ENCODE results near the gene SFXN3.

The SFXN3 gene

GRCh38 chr10:101075775-101076174 lies 44.7 kb downstream of the SFXN3 start:
- DNase-seq (ENCODE audit: low read depth) = no peak

GRCh38 chr10:101076630-101077029 lies 45.6 kb downstream of the SFXN3 start:
- DNase-seq (ENCODE audit: low read depth) = no peak

GRCh38 chr10:101079874-101080273 lies 48.8 kb downstream of the SFXN3 start:
- no peak for DNase-seq (ENCODE audit: low read depth)

GRCh38 chr10:101080933-101081931 lies 50.2 kb downstream of the SFXN3 start:
- no peak for DNase-seq (ENCODE audit: low read depth)

- DNase-seq (ENCODE audit: low read depth) = no peak
Observed at GRCh38 chr10:101085846-101086245, 54.8 kb downstream of the SFXN3 start.

GRCh38 chr10:101087376-101087775 lies 56.3 kb downstream of the SFXN3 start:
- DNase-seq (ENCODE audit: low read depth) = no peak

- DNase-seq (ENCODE audit: low read depth) = no peak
Observed at GRCh38 chr10:101087965-101088364, 56.9 kb downstream of the SFXN3 start.

GRCh38 chr10:101089520-101090299 lies 58.7 kb downstream of the SFXN3 start:
- no peak for DNase-seq (ENCODE audit: low read depth)

- DNase-seq (ENCODE audit: low read depth) = no peak
Observed at GRCh38 chr10:101090597-101090996, 59.6 kb downstream of the SFXN3 start.
